GM10248 (cell line): ENCODE data around the gene GPR142.

ENCODE experiments used
- CTCF ChIA-PET: fragments of 300-600 bp; sonication (Branson Sonifier 250); formaldehyde crosslinking; extraction: SDS; loops from one replicate; lab custom pipeline; 2021; ENCODE audit warnings: antibody characterized with exemption; lab: Yijun Ruan, JAX
- POLR2A ChIA-PET: fragments of 350-650 bp; sonication (Branson Sonifier 250); formaldehyde crosslinking; extraction: SDS; loops from one replicate; lab custom pipeline; 2020; ENCODE audit warnings: antibody characterized with exemption; lab: Yijun Ruan, JAX
- DNase-seq: peaks from one replicate; pipeline ENCODE4 v3.0.0; 2012; ENCODE audit errors: extremely low spot score
- TF ChIP-seq, protein P1 (sequence below): IDR thresholded peaks from 2 replicates; pipeline ENCODE4 v1.5.1; 2012; ENCODE audit warnings: mild to moderate bottlenecking, low read depth; ENCODE audit errors: extremely low read depth, missing control alignments, control extremely low read depth

Gene GPR142

DNA sequence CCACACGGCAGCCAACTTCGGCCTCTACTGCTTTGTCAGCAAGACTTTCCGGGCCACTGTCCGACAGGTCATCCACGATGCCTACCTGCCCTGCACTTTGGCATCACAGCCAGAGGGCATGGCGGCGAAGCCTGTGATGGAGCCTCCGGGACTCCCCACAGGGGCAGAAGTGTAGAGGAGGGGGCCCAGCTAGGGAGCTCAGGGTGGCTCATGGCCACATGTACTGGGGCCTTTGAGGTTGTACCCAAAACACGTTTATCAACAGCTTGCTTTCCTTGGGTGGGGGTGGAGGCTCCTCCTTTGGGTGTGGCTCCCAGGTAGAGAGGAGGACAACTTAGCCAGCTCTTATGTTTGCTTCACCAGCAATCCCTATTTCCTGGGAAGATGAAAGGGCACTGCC is 5.1 kb downstream of the GPR142 start:
- TF ChIP-seq, protein P1, sequence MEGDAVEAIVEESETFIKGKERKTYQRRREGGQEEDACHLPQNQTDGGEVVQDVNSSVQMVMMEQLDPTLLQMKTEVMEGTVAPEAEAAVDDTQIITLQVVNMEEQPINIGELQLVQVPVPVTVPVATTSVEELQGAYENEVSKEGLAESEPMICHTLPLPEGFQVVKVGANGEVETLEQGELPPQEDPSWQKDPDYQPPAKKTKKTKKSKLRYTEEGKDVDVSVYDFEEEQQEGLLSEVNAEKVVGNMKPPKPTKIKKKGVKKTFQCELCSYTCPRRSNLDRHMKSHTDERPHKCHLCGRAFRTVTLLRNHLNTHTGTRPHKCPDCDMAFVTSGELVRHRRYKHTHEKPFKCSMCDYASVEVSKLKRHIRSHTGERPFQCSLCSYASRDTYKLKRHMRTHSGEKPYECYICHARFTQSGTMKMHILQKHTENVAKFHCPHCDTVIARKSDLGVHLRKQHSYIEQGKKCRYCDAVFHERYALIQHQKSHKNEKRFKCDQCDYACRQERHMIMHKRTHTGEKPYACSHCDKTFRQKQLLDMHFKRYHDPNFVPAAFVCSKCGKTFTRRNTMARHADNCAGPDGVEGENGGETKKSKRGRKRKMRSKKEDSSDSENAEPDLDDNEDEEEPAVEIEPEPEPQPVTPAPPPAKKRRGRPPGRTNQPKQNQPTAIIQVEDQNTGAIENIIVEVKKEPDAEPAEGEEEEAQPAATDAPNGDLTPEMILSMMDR, result no peak
- DNase-seq, result no peak
- ChIA-PET CTCF (interaction anchor here (1.4 to 2.8 kb wide), 2 partner anchors 85 to 160 kb away, joined by 4 to 18 read pairs; no protein-coding TSS in a partner anchor), POLR2A (no interaction called here)

GRCh38 chr17:74373838-74374606 is 6.7 kb downstream of the GPR142 start:
- POLR2A ChIA-PET, result no interaction called here
- CTCF ChIA-PET, result interaction anchor here (0.8 to 2.8 kb wide), 7 partner anchors 9 to 159 kb away, joined by 3 to 18 read pairs (median 4); partner anchors contain the start of gene BTBD17
- TF ChIP-seq, protein P1, result no peak
- no peak for DNase-seq

DNA sequence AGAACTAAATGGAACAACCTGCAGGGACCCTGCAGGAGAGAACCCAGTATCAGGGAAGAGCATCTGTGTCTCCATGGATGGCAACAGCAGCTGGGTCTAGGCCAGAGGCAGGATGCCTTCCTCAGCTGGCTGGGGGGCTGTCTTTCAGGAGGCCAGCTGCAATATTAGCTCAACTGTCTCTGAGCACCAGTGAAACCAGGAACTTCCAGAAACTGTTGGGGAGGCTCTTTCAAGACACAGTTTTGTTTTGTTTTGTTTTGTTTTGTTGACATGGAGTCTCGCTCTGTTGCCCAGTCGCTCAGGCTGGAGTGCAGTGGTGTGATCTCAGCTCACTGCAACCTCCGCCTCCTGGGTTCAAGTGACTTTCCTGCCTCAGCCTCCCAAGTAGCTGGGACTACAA is 7.6 kb downstream of the GPR142 start:
- CTCF ChIA-PET, result interaction anchor here (1.0 to 2.8 kb wide), 3 partner anchors 83 to 158 kb away, joined by 3 to 18 read pairs (median 8); no protein-coding TSS in a partner anchor
- DNase-seq, result no peak
- TF ChIP-seq, protein P1, result no peak
- POLR2A ChIA-PET, result no interaction called here

GRCh38 chr17:74379495-74380085 is 12.3 kb downstream of the GPR142 start:
- TF ChIP-seq, protein P1, result peak; percentile 97
- ChIA-PET POLR2A (no interaction called here), CTCF (interaction anchor here (0.6 to 6.4 kb wide), 53 partner anchors 8 to 581 kb away, joined by 3 to 77 read pairs (median 4); partner anchors contain the start of genes BTBD17, CD300C, CD300LB and GPR142)
- DNase-seq, result peak; percentile 92

GRCh38 chr17:74380086-74380958 is 13.0 kb downstream of the GPR142 start:
- CTCF ChIA-PET, result interaction anchor here (0.9 to 6.4 kb wide), 23 partner anchors 11 to 580 kb away, joined by 3 to 77 read pairs (median 5); partner anchors contain the start of genes BTBD17, CD300LB and GPR142
- no peak for DNase-seq
- TF ChIP-seq, protein P1, result no peak
- POLR2A ChIA-PET, result no interaction called here
